T-helper 1 cell treated with Interleukin-12 subunit alpha and Interleukin-12 subunit beta and Interleukin-4 antibody, amounts not matched to agents 30 μg/mL and 1 μg/mL, for 36 hours (primary cell): ENCODE measurements around the gene ERP29.

Source experiments
- H3K27ac Mint-ChIP-seq: one replicate; pipeline ENCODE4 v1.8.0; 2021; ENCODE audit warnings: mild to moderate bottlenecking, mixed read lengths
- H3K27me3 Mint-ChIP-seq: one replicate; pipeline ENCODE4 v1.8.0; 2021; ENCODE audit warnings: low read depth, mixed read lengths
- H3K36me3 Mint-ChIP-seq: one replicate; pipeline ENCODE4 v1.8.0; 2021; ENCODE audit warnings: low read depth, mixed read lengths
- H3K4me1 Mint-ChIP-seq: one replicate; pipeline ENCODE4 v1.8.0; 2021; ENCODE audit warnings: low read depth, mixed read lengths
- H3K4me3 Mint-ChIP-seq: one replicate; pipeline ENCODE4 v1.8.0; 2021; ENCODE audit warnings: mild to moderate bottlenecking, moderate library complexity, mixed read lengths
- H3K9me3 Mint-ChIP-seq: one replicate; pipeline ENCODE4 v1.8.0; 2021; ENCODE audit warnings: mixed read lengths

Gene ERP29

GRCh38 chr12:112011685-112012084 is 1.5 kb upstream of the ERP29 start:
- H3K27me3 Mint-ChIP-seq = no peaks in the 10 kb centered on the region
- H3K9me3 Mint-ChIP-seq = peaks cover 8% of the 10 kb centered on the region
- peak overlapping the region; percentile 85 for H3K4me3 Mint-ChIP-seq
- peaks cover 29% of the 10 kb centered on the region for H3K36me3 Mint-ChIP-seq
- H3K27ac Mint-ChIP-seq = peak overlapping the region; percentile 91
- H3K4me1 Mint-ChIP-seq = peaks cover 38% of the 10 kb centered on the region

GRCh38 chr12:112013601-112014402 is 576 bp downstream of the ERP29 start:
- Mint-ChIP-seq H3K9me3 (peaks cover 8% of the 10 kb centered on the region), H3K4me1 (peaks cover 45% of the 10 kb centered on the region), H3K36me3 (peaks cover 33% of the 10 kb centered on the region), H3K27ac (peak overlapping the region; percentile 91), H3K4me3 (peak overlapping the region; percentile 85), H3K27me3 (no peaks in the 10 kb centered on the region)

GRCh38 chr12:112015938-112016337 is 2.7 kb downstream of the ERP29 start:
- peak overlapping the region; percentile 51 for H3K27ac Mint-ChIP-seq
- H3K27me3 Mint-ChIP-seq = no peaks in the 10 kb centered on the region
- peaks cover 29% of the 10 kb centered on the region for H3K36me3 Mint-ChIP-seq
- peaks cover 50% of the 10 kb centered on the region for H3K4me1 Mint-ChIP-seq
- peaks cover 8% of the 10 kb centered on the region for H3K9me3 Mint-ChIP-seq
- peak overlapping the region; percentile 64 for H3K4me3 Mint-ChIP-seq

GRCh38 chr12:112017041-112017440 is 3.8 kb downstream of the ERP29 start:
- H3K27me3 Mint-ChIP-seq = no peaks in the 10 kb centered on the region
- H3K27ac Mint-ChIP-seq = no peak overlapping the region
- H3K4me1 Mint-ChIP-seq = peaks cover 41% of the 10 kb centered on the region
- peaks cover 26% of the 10 kb centered on the region for H3K36me3 Mint-ChIP-seq
- no peak overlapping the region for H3K4me3 Mint-ChIP-seq
- peaks cover 8% of the 10 kb centered on the region for H3K9me3 Mint-ChIP-seq

- H3K4me1 Mint-ChIP-seq = peaks cover 45% of the 10 kb centered on the region
- H3K4me3 Mint-ChIP-seq = no peak overlapping the region
- peaks cover 35% of the 10 kb centered on the region for H3K36me3 Mint-ChIP-seq
- peaks cover 8% of the 10 kb centered on the region for H3K9me3 Mint-ChIP-seq
- no peak overlapping the region for H3K27ac Mint-ChIP-seq
- H3K27me3 Mint-ChIP-seq = no peaks in the 10 kb centered on the region
These were observed 5.5 kb downstream of the ERP29 start for GRCh38 chr12:112018571-112019237.

- Mint-ChIP-seq H3K9me3 (peaks cover 3% of the 10 kb centered on the region), H3K4me3 (no peak overlapping the region), H3K27me3 (no peaks in the 10 kb centered on the region), H3K4me1 (peaks cover 35% of the 10 kb centered on the region), H3K36me3 (peaks cover 36% of the 10 kb centered on the region), H3K27ac (peak overlapping the region; percentile 26)
These were observed 7.8 kb downstream of the ERP29 start for GRCh38 chr12:112020947-112021457.

GRCh38 chr12:112022241-112023016 is 9.2 kb downstream of the ERP29 start:
- Mint-ChIP-seq H3K27ac (peak overlapping the region; percentile 59), H3K36me3 (peaks cover 29% of the 10 kb centered on the region), H3K9me3 (no peaks in the 10 kb centered on the region), H3K4me1 (peaks cover 33% of the 10 kb centered on the region), H3K27me3 (no peaks in the 10 kb centered on the region), H3K4me3 (no peak overlapping the region)

GRCh38 chr12:112023759-112024396 is 10.7 kb downstream of the ERP29 start:
- H3K27ac Mint-ChIP-seq = no peak overlapping the region
- H3K4me1 Mint-ChIP-seq = peaks cover 26% of the 10 kb centered on the region
- H3K27me3 Mint-ChIP-seq = no peaks in the 10 kb centered on the region
- no peak overlapping the region for H3K4me3 Mint-ChIP-seq
- H3K36me3 Mint-ChIP-seq = peaks cover 38% of the 10 kb centered on the region
- H3K9me3 Mint-ChIP-seq = no peaks in the 10 kb centered on the region

GRCh38 chr12:112025808-112026375 is 12.7 kb downstream of the ERP29 start:
- Mint-ChIP-seq H3K36me3 (peaks cover 50% of the 10 kb centered on the region), H3K9me3 (no peaks in the 10 kb centered on the region), H3K27ac (peak overlapping the region; percentile 73), H3K4me3 (no peak overlapping the region), H3K27me3 (no peaks in the 10 kb centered on the region), H3K4me1 (peaks cover 18% of the 10 kb centered on the region)

- H3K36me3 Mint-ChIP-seq = peaks cover 50% of the 10 kb centered on the region
- H3K9me3 Mint-ChIP-seq = no peaks in the 10 kb centered on the region
- no peaks in the 10 kb centered on the region for H3K27me3 Mint-ChIP-seq
- H3K27ac Mint-ChIP-seq = no peak overlapping the region
- H3K4me3 Mint-ChIP-seq = no peak overlapping the region
- H3K4me1 Mint-ChIP-seq = peaks cover 10% of the 10 kb centered on the region
These were observed 16.1 kb downstream of the ERP29 start for GRCh38 chr12:112029301-112029700.

GRCh38 chr12:112031472-112031871 is 18.2 kb downstream of the ERP29 start:
- H3K36me3 Mint-ChIP-seq = peaks cover 52% of the 10 kb centered on the region
- H3K4me1 Mint-ChIP-seq = peaks cover 2% of the 10 kb centered on the region
- H3K27me3 Mint-ChIP-seq = no peaks in the 10 kb centered on the region
- no peak overlapping the region for H3K4me3 Mint-ChIP-seq
- H3K9me3 Mint-ChIP-seq = no peaks in the 10 kb centered on the region
- no peak overlapping the region for H3K27ac Mint-ChIP-seq

GRCh38 chr12:112032292-112032691 is 19.1 kb downstream of the ERP29 start:
- Mint-ChIP-seq H3K4me1 (peaks cover 2% of the 10 kb centered on the region), H3K36me3 (peaks cover 54% of the 10 kb centered on the region), H3K27me3 (no peaks in the 10 kb centered on the region), H3K27ac (peak overlapping the region; percentile 41), H3K4me3 (no peak overlapping the region), H3K9me3 (no peaks in the 10 kb centered on the region)

GRCh38 chr12:112035219-112035785 is 22.1 kb downstream of the ERP29 start:
- H3K27ac Mint-ChIP-seq = no peak overlapping the region
- no peaks in the 10 kb centered on the region for H3K27me3 Mint-ChIP-seq
- peaks cover 58% of the 10 kb centered on the region for H3K36me3 Mint-ChIP-seq
- H3K9me3 Mint-ChIP-seq = no peaks in the 10 kb centered on the region
- peaks cover 2% of the 10 kb centered on the region for H3K4me1 Mint-ChIP-seq
- H3K4me3 Mint-ChIP-seq = no peak overlapping the region
